ENCODE measurements around the gene RCCD1.

DNA sequence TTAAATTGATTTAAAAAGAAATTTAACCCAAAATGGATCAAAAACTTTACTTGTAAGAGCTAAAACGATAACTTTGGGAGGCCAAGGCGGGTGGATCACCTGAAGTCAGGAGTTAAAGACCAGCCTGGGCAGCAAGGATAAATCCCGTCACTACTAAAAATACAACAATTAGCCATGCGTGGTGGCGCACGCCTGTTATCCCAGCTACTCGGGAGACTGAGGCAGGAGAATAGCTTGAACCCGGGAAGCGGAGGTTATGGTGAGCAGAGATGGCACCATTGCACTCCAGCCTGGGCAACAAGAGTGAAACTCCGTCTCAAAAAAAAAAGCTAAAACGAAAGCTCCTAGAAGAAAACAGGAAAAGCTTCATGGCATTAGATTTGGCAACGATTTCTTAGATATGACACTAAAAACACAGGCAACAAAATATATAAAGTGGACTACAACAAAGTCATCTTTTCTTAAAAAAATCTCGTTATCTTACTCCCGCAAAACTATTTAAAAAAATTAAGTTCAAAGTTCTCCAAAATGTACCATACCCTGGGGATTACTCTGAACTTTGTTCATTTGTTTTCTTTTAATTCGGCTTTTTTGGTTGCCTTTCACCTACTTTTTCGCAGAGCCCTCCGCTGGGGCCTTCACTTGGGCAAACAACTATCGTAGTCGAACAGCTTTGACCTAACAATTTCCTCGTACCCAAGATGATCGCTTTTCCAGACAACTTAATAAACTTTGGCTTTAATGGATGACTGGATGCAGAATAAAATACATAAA is 25.3 kb upstream of the RCCD1 start:
- TF ChIP-seq, protein P1, sequence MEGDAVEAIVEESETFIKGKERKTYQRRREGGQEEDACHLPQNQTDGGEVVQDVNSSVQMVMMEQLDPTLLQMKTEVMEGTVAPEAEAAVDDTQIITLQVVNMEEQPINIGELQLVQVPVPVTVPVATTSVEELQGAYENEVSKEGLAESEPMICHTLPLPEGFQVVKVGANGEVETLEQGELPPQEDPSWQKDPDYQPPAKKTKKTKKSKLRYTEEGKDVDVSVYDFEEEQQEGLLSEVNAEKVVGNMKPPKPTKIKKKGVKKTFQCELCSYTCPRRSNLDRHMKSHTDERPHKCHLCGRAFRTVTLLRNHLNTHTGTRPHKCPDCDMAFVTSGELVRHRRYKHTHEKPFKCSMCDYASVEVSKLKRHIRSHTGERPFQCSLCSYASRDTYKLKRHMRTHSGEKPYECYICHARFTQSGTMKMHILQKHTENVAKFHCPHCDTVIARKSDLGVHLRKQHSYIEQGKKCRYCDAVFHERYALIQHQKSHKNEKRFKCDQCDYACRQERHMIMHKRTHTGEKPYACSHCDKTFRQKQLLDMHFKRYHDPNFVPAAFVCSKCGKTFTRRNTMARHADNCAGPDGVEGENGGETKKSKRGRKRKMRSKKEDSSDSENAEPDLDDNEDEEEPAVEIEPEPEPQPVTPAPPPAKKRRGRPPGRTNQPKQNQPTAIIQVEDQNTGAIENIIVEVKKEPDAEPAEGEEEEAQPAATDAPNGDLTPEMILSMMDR (IDR thresholded peaks at IDR 0.05 in 4 of 5, conservative IDR thresholded peaks at IDR 0.05 in 1 of 5) = no peak
- no peak for TF ChIP-seq POLR2A (IDR thresholded peaks at IDR 0.05)
